Spleen (tissue), 7 donors: ENCODE results near the gene INF2.

Experiments
- POLR2A ChIP-seq, 3 donors: fragments of 450-650 bp; IDR thresholded peaks; one replicate each; pipeline ENCODE4 v1.5.1; 2017; ENCODE audit warnings: antibody characterized with exemption in 3 of 3, mild to moderate bottlenecking in 1 of 3
- TF ChIP-seq, protein P1 (sequence below), 11 experiments: fragments of 200-600 bp in 7 of 11; fragments of 450-650 bp in 4 of 11; sonication (generic) in 4 of 11; IDR thresholded peaks in 8 of 11; conservative IDR thresholded peaks in 3 of 11; 1 replicate in 7 of 11; 2 replicates in 4 of 11; pipeline versions ENCODE4 v1.4.0 to v1.8.0; 2016 to 2021; ENCODE audit warnings: antibody characterized with exemption in 11 of 11, inconsistent platforms in 4 of 11, mild to moderate bottlenecking in 1 of 11
- donor health status: DM: no; HTN: no; CAD: no; lungs with moderate emphysema.
- donor health status: DM: no; HTN: no; CAD: no.
- donor health status: DM: no; HTN: no; CAD: no.

DNA sequence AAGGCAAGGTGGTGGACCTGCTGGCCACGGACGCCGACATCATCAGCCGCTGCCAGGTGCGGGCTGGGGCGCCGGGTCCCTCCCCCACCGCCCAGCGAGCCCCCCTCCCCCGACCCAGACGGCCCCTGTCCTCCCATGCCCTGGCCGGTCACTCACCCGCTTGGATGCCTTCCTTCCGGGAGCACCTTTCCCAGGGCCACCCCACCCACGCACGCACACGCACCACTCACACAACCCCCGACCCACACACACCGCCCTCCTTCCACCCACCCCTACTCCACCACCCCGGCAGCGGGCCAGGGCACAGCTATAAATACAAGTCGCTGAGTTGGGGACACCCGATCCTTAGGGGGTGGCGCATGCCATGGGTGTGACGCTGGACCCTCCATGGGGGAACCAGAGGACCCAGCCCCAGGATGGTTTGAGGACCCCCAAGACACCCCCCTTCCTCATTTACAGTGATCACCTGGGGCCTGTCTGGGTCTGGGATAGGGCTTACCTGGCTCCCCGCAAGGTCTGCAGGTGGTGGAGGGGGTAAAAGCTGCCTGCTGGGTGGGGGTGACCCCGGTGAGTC is 35.1 kb downstream of the INF2 start:
- TF ChIP-seq, protein P1, sequence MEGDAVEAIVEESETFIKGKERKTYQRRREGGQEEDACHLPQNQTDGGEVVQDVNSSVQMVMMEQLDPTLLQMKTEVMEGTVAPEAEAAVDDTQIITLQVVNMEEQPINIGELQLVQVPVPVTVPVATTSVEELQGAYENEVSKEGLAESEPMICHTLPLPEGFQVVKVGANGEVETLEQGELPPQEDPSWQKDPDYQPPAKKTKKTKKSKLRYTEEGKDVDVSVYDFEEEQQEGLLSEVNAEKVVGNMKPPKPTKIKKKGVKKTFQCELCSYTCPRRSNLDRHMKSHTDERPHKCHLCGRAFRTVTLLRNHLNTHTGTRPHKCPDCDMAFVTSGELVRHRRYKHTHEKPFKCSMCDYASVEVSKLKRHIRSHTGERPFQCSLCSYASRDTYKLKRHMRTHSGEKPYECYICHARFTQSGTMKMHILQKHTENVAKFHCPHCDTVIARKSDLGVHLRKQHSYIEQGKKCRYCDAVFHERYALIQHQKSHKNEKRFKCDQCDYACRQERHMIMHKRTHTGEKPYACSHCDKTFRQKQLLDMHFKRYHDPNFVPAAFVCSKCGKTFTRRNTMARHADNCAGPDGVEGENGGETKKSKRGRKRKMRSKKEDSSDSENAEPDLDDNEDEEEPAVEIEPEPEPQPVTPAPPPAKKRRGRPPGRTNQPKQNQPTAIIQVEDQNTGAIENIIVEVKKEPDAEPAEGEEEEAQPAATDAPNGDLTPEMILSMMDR (IDR thresholded peaks at IDR 0.05 in 8 of 11, conservative IDR thresholded peaks at IDR 0.05 in 3 of 11), result no peak
- TF ChIP-seq POLR2A (IDR thresholded peaks at IDR 0.05), result no peak
